Stimulated activated CD4-positive, alpha-beta T cell treated with anti-CD3 and anti-CD28 coated beads, TNF-alpha, amount 100 ng/mL, for 48 hours (primary cell): ENCODE data around the gene TEAD1.

Experiments used
- DNase-seq, 3 donors: peaks; one replicate each; pipeline ENCODE4 v3.0.0-alpha.2; 2020; ENCODE audit warnings: low read depth in 3 of 3

TEAD1 gene

GRCh38 chr11:12764187-12764914 is 90.1 kb downstream of the TEAD1 start:
- no peak for DNase-seq

- no peak for DNase-seq
These were observed 91.2 kb downstream of the TEAD1 start for GRCh38 chr11:12765428-12765827.

- DNase-seq, result no peak
These were observed 92.8 kb downstream of the TEAD1 start for GRCh38 chr11:12767027-12767426.

GRCh38 chr11:12767577-12767976 is 93.4 kb downstream of the TEAD1 start:
- DNase-seq, result no peak

- no peak for DNase-seq
These were observed 94.8 kb downstream of the TEAD1 start for GRCh38 chr11:12768726-12769673.

GRCh38 chr11:12769834-12770345 is 95.7 kb downstream of the TEAD1 start:
- no peak for DNase-seq

- no peak for DNase-seq
These were observed 96.2 kb downstream of the TEAD1 start for GRCh38 chr11:12770435-12770834.

GRCh38 chr11:12770966-12771597 is 96.9 kb downstream of the TEAD1 start:
- no peak for DNase-seq

GRCh38 chr11:12771875-12772274 is 97.7 kb downstream of the TEAD1 start:
- DNase-seq, result no peak

- no peak for DNase-seq
These were observed 98.1 kb downstream of the TEAD1 start for GRCh38 chr11:12772324-12772723.

GRCh38 chr11:12773591-12773990 is 99.4 kb downstream of the TEAD1 start:
- DNase-seq, result no peak

GRCh38 chr11:12775955-12776354 is 101.7 kb downstream of the TEAD1 start:
- no peak for DNase-seq

GRCh38 chr11:12777208-12777874 is 103.1 kb downstream of the TEAD1 start:
- DNase-seq, result no peak

GRCh38 chr11:12778240-12778905 is 104.2 kb downstream of the TEAD1 start:
- no peak for DNase-seq

GRCh38 chr11:12783765-12784164 is 109.5 kb downstream of the TEAD1 start:
- DNase-seq, result no peak

- no peak for DNase-seq
These were observed 110.2 kb downstream of the TEAD1 start for GRCh38 chr11:12784445-12784844.

- DNase-seq, result no peak
These were observed 110.8 kb downstream of the TEAD1 start for GRCh38 chr11:12784987-12785386.

GRCh38 chr11:12785901-12786300 is 111.7 kb downstream of the TEAD1 start:
- no peak for DNase-seq

- no peak for DNase-seq
These were observed 112.2 kb downstream of the TEAD1 start for GRCh38 chr11:12786450-12786849.

- DNase-seq, result no peak
These were observed 112.7 kb downstream of the TEAD1 start for GRCh38 chr11:12786891-12787290.

- DNase-seq, result no peak
These were observed 113.6 kb downstream of the TEAD1 start for GRCh38 chr11:12787847-12788246.
